HG03280 (cell line): ENCODE results near the gene ARTN.

ENCODE experiments used
- ATAC-seq: cut with Tn5 transposase; IDR thresholded peaks from one replicate; pipeline ENCODE4 v1.9.1; 2021; ENCODE audit warnings: mild to moderate bottlenecking, moderate library complexity; ENCODE audit not compliant: unreplicated experiment

Gene ARTN

GRCh38 chr1:43969746-43970466, 36.3 kb downstream of the ARTN start, which contains the start of gene DPH2:
TSS of gene DPH2 (plus strand) at chr1:43970010. CDS start at chr1:43970176, 166 bp downstream.
- peak; percentile 91 for ATAC-seq

GRCh38 chr1:43970502-43970901, 36.9 kb downstream of the ARTN start:
- no peak for ATAC-seq

- no peak for ATAC-seq
Measured at GRCh38 chr1:43970911-43971310, 37.3 kb downstream of the ARTN start.

- no peak for ATAC-seq
Measured at GRCh38 chr1:43971336-43971980, 37.9 kb downstream of the ARTN start.

- no peak for ATAC-seq
Measured at GRCh38 chr1:43973981-43974442, 40.4 kb downstream of the ARTN start.

GRCh38 chr1:43974443-43975248, 41.0 kb downstream of the ARTN start, which contains the start of gene ATP6V0B:
TSS of gene ATP6V0B (plus strand) at chr1:43974960. CDS start at chr1:43975041, 81 bp downstream.
- ATAC-seq: peak; percentile 63

- ATAC-seq: no peak
Measured at GRCh38 chr1:43975249-43975961, 41.8 kb downstream of the ARTN start.

- no peak for ATAC-seq
Measured at GRCh38 chr1:43976045-43976444, 42.4 kb downstream of the ARTN start.

GRCh38 chr1:43976890-43977289, 43.3 kb downstream of the ARTN start:
- ATAC-seq: no peak

- no peak for ATAC-seq
Measured at GRCh38 chr1:43977376-43978263, 44.0 kb downstream of the ARTN start.

GRCh38 chr1:43978264-43978550, 44.6 kb downstream of the ARTN start:
- no peak for ATAC-seq

GRCh38 chr1:43978551-43979260, 45.1 kb downstream of the ARTN start, which contains the start of gene B4GALT2:
TSS of gene B4GALT2 (plus strand) at chr1:43979210. CDS start at chr1:43981161, 1,951 bp downstream.
- ATAC-seq: no peak

GRCh38 chr1:43979261-43979527, 45.6 kb downstream of the ARTN start:
- no peak for ATAC-seq

- no peak for ATAC-seq
Measured at GRCh38 chr1:43979528-43980254, 46.1 kb downstream of the ARTN start.

- no peak for ATAC-seq
Measured at GRCh38 chr1:43980255-43981134, 46.9 kb downstream of the ARTN start.

- no peak for ATAC-seq
Measured at GRCh38 chr1:43981135-43981491, 47.5 kb downstream of the ARTN start.

GRCh38 chr1:43981636-43982035, 48.0 kb downstream of the ARTN start:
- ATAC-seq: no peak

- ATAC-seq: no peak
Measured at GRCh38 chr1:43982241-43982640, 48.6 kb downstream of the ARTN start.
